CD4-positive, alpha-beta memory T cell (primary cell): ENCODE results near the gene ZNF516. TPM values are rescaled to one million over a fixed set of nuclear protein-coding genes. Genes with fewer than 3 reads are reported as not detected.

Experiments used
- CTCF ChIA-PET: fragments of 350-600 bp; sonication (Branson Sonifier 250); formaldehyde crosslinking; loops from one replicate; lab custom pipeline; 2021; ENCODE audit warnings: inconsistent platforms; ENCODE audit not compliant: partially characterized antibody; lab: Charles Lee
- POLR2A ChIA-PET: fragments of 350-600 bp; sonication (Branson Sonifier 250); formaldehyde crosslinking; loops from one replicate; lab custom pipeline; 2021; ENCODE audit not compliant: partially characterized antibody; lab: Charles Lee
- DNase-seq, 5 donors: peaks; one replicate each; pipeline versions ENCODE4 v3.0.0 to v3.0.0-alpha.2; 2020 to 2022; ENCODE audit warnings: mixed read lengths in 1 of 5
- H3K27ac ChIP-seq: one replicate; pipeline ENCODE4 v1.7.0; 2013; ENCODE audit warnings: low read depth, low read length
- H3K27me3 ChIP-seq: 2 replicates; pipeline ENCODE4 v1.7.0; 2013; ENCODE audit warnings: mild to moderate bottlenecking, low read length, moderate library complexity; ENCODE audit not compliant: insufficient read depth
- H3K36me3 ChIP-seq: 2 replicates; pipeline ENCODE4 v1.7.0; 2013; ENCODE audit warnings: mild to moderate bottlenecking, low read length, moderate library complexity; ENCODE audit not compliant: insufficient read depth
- H3K4me1 ChIP-seq: 2 replicates; pipeline ENCODE4 v1.7.0; 2013; ENCODE audit warnings: mild to moderate bottlenecking, low read length, moderate library complexity; ENCODE audit not compliant: insufficient read depth
- H3K4me3 ChIP-seq, 2 donors: one replicate each; pipeline ENCODE4 v1.7.0; 2013; ENCODE audit warnings: low read length in 2 of 2, mild to moderate bottlenecking in 1 of 2
- H3K9me3 ChIP-seq, 2 donors: one replicate each; pipeline ENCODE4 v1.7.0; 2013; ENCODE audit warnings: low read length in 2 of 2, control low read depth in 1 of 2; ENCODE audit not compliant: control insufficient read depth in 1 of 2
- H3K27ac Mint-ChIP-seq, 7 donors: one replicate each; pipeline ENCODE4 v1.8.0; 2020 to 2021; ENCODE audit warnings: mixed read lengths in 7 of 7, mild to moderate bottlenecking in 6 of 7, inconsistent platforms in 3 of 7, moderate library complexity in 3 of 7
- H3K27me3 Mint-ChIP-seq, 2 donors: one replicate each; pipeline ENCODE4 v1.8.0; 2020 to 2021; ENCODE audit warnings: mixed read lengths in 2 of 2
- H3K36me3 Mint-ChIP-seq, 2 donors: one replicate each; pipeline ENCODE4 v1.8.0; 2020 to 2021; ENCODE audit warnings: mixed read lengths in 2 of 2, inconsistent platforms in 1 of 2, mild to moderate bottlenecking in 1 of 2
- H3K4me1 Mint-ChIP-seq, 4 donors: one replicate each; pipeline ENCODE4 v1.8.0; 2020 to 2021; ENCODE audit warnings: mixed read lengths in 4 of 4, mild to moderate bottlenecking in 1 of 4
- H3K4me3 Mint-ChIP-seq, 8 donors: one replicate each; pipeline ENCODE4 v1.8.0; 2020 to 2021; ENCODE audit warnings: mixed read lengths in 8 of 8, mild to moderate bottlenecking in 7 of 8, moderate library complexity in 6 of 8, inconsistent platforms in 3 of 8
- H3K9me3 Mint-ChIP-seq, 8 donors: one replicate each; pipeline ENCODE4 v1.8.0; 2020 to 2021; ENCODE audit warnings: mixed read lengths in 8 of 8, mild to moderate bottlenecking in 5 of 8, inconsistent platforms in 3 of 8, moderate library complexity in 1 of 8
- intact Hi-C: fragments of 100-400 bp; cut with micrococcal nuclease; formaldehyde crosslinking; loops from one replicate; pipeline ENCODE4 v1.15.1; 2023
- polyA plus RNA-seq, 2 donors: library from polyadenylated mRNA; unstranded; fragments of 300-500 nt; fragmentation: Illumina TruSeq; gene quantifications; one replicate each; pipeline ENCODE4 v1.2.3, GENCODE V29; 2021
- total RNA-seq, 2 experiments: library from RNA; stranded (reverse); gene quantifications; one replicate each; pipeline ENCODE4 v1.2.3, GENCODE V29; 2021

ZNF516 gene
- total and polyA plus RNA-seq, 4 experiments from 2014 or later = 0.25 to 9.9 (median 4.9) TPM

DNA sequence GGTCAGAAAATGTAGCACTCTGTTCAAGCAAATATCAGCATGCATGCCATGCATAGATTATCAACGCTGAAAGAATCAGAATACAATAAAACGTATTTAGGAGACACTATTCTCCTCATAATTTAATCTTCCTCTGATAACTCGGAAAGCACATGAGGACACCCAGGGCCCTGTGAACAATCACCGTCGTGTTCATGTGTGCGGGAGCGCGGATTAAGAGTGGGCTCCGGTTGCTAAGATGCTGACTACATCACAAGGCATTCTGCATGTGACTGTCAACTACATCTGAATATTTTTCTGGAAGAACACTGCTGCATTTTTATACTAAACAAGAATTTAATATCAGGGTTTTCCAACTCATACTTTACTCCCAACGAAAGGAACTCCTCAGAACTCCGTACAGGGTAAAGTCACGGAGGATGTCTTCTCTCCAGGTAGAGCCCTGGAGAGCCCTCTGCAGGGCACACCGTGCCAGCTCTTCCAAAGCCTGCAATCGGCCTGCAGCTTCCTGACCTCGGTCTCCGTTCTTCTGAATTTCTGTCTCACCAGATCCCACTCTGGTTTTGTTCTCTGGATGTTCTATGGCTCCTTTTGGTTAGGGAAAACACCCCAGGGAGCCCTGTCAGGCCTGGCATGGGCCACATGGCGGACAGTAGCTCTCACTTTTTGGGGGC is 59.6 kb downstream of the ZNF516 start:
- H3K36me3 Mint-ChIP-seq = peaks cover 0 to under 1% of the 10 kb centered on the region in 2 donors
- intact Hi-C loops = no loop called here
- POLR2A ChIA-PET = no interaction called here

DNA sequence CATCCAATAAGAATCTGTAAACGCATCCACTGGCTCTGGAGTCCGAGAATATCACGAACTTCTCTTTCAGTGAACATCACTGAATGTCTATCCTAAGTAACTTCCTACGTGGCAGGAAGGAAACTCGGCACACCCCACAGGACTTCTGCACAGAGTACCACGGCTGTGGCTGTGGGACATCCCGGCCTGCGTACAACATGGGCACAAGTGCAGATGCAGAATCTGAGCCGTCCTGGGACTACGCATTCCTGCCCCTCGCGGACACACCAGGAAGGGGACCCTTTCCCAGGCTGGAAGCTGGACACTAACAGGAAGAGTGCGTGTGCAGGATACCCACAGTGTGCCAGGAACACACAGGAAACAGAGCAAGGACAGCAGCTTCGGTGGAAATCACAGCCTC is 60.6 kb downstream of the ZNF516 start:
- intact Hi-C loops = no loop called here
- Mint-ChIP-seq H3K9me3 (no peaks in the 10 kb centered on the region), H3K27me3 (peaks cover 0 to 7% of the 10 kb centered on the region in 2 donors), H3K4me1 (peaks cover 0 to 12% (median 0%) of the 10 kb centered on the region in 4 donors), H3K36me3 (no peaks in the 10 kb centered on the region), H3K4me3 (no peak overlapping the region), H3K27ac (no peak overlapping the region)
- H3K4me3 ChIP-seq = no peak overlapping the region
- ChIA-PET POLR2A (no interaction called here), CTCF (no interaction called here)
- H3K4me1 ChIP-seq = no peaks in the 10 kb centered on the region
- H3K9me3 ChIP-seq = no peaks in the 10 kb centered on the region
- no peaks in the 10 kb centered on the region for H3K27me3 ChIP-seq
- no peak for DNase-seq
- H3K27ac ChIP-seq = no peak overlapping the region
- no peaks in the 10 kb centered on the region for H3K36me3 ChIP-seq

More for the DNA sequence above, 59.6 kb downstream of the ZNF516 start:
- no peak for DNase-seq
- Mint-ChIP-seq H3K4me3 (no peak overlapping the region), H3K27me3 (peaks cover 0 to 7% of the 10 kb centered on the region in 2 donors), H3K4me1 (peaks cover 0 to 12% (median 0%) of the 10 kb centered on the region in 4 donors), H3K27ac (no peak overlapping the region), H3K9me3 (no peaks in the 10 kb centered on the region)
- CTCF ChIA-PET = interaction anchor here (1.7 kb wide), 1 partner anchor 274 kb away, joined by 4 read pairs; no protein-coding TSS in a partner anchor
- no peaks in the 10 kb centered on the region for H3K4me1 ChIP-seq
- no peaks in the 10 kb centered on the region for H3K27me3 ChIP-seq
- no peaks in the 10 kb centered on the region for H3K36me3 ChIP-seq
- no peak overlapping the region for H3K4me3 ChIP-seq
- no peaks in the 10 kb centered on the region for H3K9me3 ChIP-seq
- no peak overlapping the region for H3K27ac ChIP-seq

DNA sequence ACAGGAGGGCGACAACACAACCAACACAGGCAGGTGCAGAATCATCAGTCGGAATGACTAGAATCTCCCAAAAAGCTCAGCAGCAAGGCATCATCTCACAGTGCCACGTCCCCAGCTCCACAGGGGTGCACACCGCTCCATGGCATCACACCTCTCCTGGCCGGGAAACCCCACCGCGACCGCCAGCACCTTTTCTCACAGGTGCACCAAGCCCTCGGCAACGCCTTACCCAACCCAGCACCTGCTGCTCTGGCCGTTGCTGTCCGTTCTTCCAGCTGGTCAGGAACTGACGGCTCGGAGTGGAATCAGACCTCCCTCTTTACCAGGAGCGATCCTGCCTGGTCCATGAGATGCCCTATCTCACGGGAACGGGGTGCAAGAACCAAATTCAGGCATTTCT is 61.3 kb downstream of the ZNF516 start:
- no peaks in the 10 kb centered on the region for H3K4me1 ChIP-seq
- H3K27me3 ChIP-seq = no peaks in the 10 kb centered on the region
- intact Hi-C loops = no loop called here
- no peak overlapping the region for H3K27ac Mint-ChIP-seq
- H3K9me3 Mint-ChIP-seq = no peaks in the 10 kb centered on the region
- H3K4me3 Mint-ChIP-seq = no peak overlapping the region
- no peaks in the 10 kb centered on the region for H3K9me3 ChIP-seq
- peaks cover 0 to 7% of the 10 kb centered on the region in 2 donors for H3K27me3 Mint-ChIP-seq
- DNase-seq = no peak
- ChIA-PET CTCF (no interaction called here), POLR2A (no interaction called here)
- no peak overlapping the region for H3K27ac ChIP-seq
- H3K36me3 Mint-ChIP-seq = no peaks in the 10 kb centered on the region
- H3K4me1 Mint-ChIP-seq = peaks cover 0 to 12% (median 0%) of the 10 kb centered on the region in 4 donors
- H3K36me3 ChIP-seq = no peaks in the 10 kb centered on the region
- H3K4me3 ChIP-seq = no peak overlapping the region

DNA sequence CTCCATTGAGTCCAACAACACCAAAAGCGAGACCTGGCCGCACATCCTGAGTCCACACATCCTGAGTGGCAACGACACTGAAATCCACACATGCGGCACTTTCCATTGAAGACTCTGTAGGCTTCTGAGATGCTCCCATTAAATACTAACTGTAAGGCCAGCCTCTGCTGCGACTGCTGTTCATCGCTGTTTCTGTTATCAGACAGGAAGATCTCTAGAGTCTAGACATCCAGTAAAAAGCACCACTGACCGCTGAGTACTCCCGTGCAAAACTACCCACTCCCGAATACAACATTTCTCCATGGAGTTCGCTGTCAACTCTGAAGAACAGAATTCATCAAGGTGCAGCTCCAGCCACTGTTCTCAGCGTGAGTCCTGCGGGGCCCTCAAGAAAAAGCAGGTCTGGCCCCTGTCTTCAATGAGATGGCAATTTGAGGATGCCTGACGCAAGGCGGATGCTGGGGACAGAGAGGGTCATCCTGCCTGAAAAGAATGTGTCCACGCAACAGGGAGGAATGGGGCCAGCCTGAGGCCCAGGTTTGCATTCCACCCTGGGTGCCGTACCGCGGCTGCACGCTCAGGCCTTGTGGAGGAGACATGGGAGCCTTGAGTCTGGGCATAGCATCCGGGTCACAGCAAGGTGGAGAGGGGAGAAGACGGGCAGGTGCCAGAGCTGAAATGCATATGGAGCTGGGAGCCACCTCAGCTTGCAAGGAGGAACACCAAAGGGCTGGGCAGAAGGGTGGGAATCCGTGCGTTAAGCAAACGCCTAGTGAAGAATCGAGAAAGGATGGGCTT is 61.9 kb downstream of the ZNF516 start:
- peak overlapping the region in 2 of 7 donors; percentile 37 to 44 for H3K27ac Mint-ChIP-seq
- H3K27ac ChIP-seq = no peak overlapping the region
- no peaks in the 10 kb centered on the region for H3K4me1 ChIP-seq
- no peaks in the 10 kb centered on the region for H3K27me3 ChIP-seq
- no peaks in the 10 kb centered on the region for H3K9me3 ChIP-seq
- no peaks in the 10 kb centered on the region for H3K36me3 ChIP-seq
- peaks cover 0 to 7% of the 10 kb centered on the region in 2 donors for H3K27me3 Mint-ChIP-seq
- DNase-seq = no peak
- H3K36me3 Mint-ChIP-seq = no peaks in the 10 kb centered on the region
- POLR2A ChIA-PET = no interaction called here
- no peaks in the 10 kb centered on the region for H3K9me3 Mint-ChIP-seq
- H3K4me1 Mint-ChIP-seq = peaks cover 0 to 16% (median 0%) of the 10 kb centered on the region in 4 donors
- CTCF ChIA-PET = no interaction called here
- H3K4me3 Mint-ChIP-seq = no peak overlapping the region
- intact Hi-C loops = no loop called here
- H3K4me3 ChIP-seq = no peak overlapping the region

DNA sequence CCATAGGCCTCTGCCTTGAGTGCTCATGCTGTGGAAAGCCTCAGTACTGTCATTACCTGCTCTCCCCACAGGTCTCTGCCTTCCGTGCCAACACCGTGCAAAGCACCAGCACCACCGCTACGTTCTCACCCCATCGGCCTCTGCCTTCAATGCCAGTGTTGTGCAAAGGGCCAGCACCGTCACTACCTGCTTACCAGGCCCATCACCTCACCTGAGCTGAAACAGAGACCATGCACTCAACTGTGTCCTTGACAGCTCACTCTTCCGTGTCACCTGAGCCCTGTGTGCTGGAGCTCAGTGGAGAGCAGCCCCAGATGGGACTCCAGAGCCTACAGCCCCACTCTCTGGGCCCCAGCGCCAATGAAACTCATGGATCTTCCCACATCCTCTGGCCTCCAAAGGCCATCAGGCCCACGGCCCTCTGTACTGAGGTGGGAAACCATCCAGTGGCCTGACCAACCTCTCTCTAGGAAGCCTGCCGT is 62.7 kb downstream of the ZNF516 start:
- Mint-ChIP-seq H3K4me3 (no peak overlapping the region), H3K4me1 (peaks cover 0 to 16% (median 0%) of the 10 kb centered on the region in 4 donors)

DNA sequence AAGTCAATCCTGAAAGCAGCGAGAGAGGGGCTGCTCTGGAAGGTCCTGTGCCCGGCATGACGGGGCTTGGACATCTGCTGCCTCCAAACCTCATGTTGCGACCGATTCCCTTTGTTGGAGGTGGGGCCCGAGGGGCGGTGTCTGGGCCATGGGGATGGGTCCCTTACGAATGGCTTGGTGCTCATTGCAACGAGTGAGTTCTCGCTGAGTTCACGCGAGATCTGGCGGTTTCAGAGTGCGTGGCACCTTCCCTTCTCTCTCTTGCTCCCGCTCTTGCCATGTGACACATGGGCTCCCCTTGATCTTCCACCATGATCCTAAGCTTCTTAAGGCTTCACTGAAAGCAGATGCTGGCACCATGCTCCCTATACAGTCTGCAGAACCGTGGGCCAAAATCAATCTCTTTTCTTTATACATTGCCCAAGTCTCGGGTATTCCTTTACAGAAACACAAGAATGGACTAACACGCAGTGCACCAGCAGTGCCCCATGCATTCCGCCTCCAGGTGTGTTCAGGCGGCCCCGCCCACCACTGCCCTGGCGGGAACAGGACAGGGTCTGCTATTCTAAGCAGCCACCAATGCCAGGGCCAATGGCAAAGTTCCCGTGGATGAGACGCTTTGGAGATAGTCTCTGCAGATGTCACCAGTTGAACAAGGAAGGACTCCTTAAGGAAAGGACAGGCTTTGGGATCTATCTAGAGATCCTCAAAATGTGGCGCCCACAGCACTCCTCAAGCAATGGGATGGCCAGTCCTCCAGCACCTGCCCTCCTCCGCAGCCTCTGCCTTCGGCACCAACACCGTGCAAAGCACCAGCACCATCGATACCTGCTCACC is 63.4 kb downstream of the ZNF516 start:
- H3K4me1 Mint-ChIP-seq = peaks cover 0 to 16% (median 0%) of the 10 kb centered on the region in 4 donors
- no peak overlapping the region for H3K27ac Mint-ChIP-seq
- CTCF ChIA-PET = no interaction called here
- H3K36me3 Mint-ChIP-seq = no peaks in the 10 kb centered on the region
- intact Hi-C loops = no loop called here
- H3K27me3 ChIP-seq = no peaks in the 10 kb centered on the region
- no peaks in the 10 kb centered on the region for H3K4me1 ChIP-seq
- no peaks in the 10 kb centered on the region for H3K9me3 Mint-ChIP-seq
- H3K4me3 Mint-ChIP-seq = peak overlapping the region in 1 of 8 donors; percentile 62
- DNase-seq = no peak
- H3K27ac ChIP-seq = no peak overlapping the region
- H3K9me3 ChIP-seq = no peaks in the 10 kb centered on the region
- H3K27me3 Mint-ChIP-seq = peaks cover 0 to 5% of the 10 kb centered on the region in 2 donors
- H3K36me3 ChIP-seq = no peaks in the 10 kb centered on the region
- POLR2A ChIA-PET = no interaction called here
- no peak overlapping the region for H3K4me3 ChIP-seq

More for the DNA sequence above, 62.7 kb downstream of the ZNF516 start:
- H3K36me3 ChIP-seq = no peaks in the 10 kb centered on the region
- no peak overlapping the region for H3K27ac ChIP-seq
- no peak overlapping the region for H3K27ac Mint-ChIP-seq
- H3K4me3 ChIP-seq = no peak overlapping the region
- CTCF ChIA-PET = no interaction called here
- no peaks in the 10 kb centered on the region for H3K9me3 ChIP-seq
- no peaks in the 10 kb centered on the region for H3K36me3 Mint-ChIP-seq
- no peaks in the 10 kb centered on the region for H3K27me3 ChIP-seq
- intact Hi-C loops = no loop called here
- POLR2A ChIA-PET = no interaction called here
- H3K9me3 Mint-ChIP-seq = no peaks in the 10 kb centered on the region
- no peak for DNase-seq
- no peaks in the 10 kb centered on the region for H3K4me1 ChIP-seq
- peaks cover 0 to 5% of the 10 kb centered on the region in 2 donors for H3K27me3 Mint-ChIP-seq

DNA sequence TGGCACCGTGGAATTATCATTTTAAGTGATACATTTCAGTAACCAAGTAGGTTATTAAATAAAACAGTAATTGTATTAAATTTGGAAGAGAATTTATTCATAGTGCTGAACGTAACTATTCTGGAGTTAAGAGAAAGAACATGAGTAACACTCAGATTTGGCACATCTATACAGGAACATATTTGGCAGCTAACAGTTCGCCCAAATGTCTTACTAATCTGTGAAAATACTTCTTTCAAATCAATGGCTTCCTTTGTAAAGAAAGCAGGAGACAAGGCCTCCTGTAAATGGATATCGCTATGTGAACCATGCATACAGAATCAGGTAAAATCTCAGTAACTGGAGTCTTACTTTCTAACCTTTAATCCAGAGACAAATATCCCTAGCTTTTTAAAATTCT is 64.4 kb downstream of the ZNF516 start:
- H3K4me1 Mint-ChIP-seq = peaks cover 0 to 22% (median 3%) of the 10 kb centered on the region in 4 donors

More for the DNA sequence above, 64.4 kb downstream of the ZNF516 start:
- intact Hi-C loops = no loop called here
- Mint-ChIP-seq H3K9me3 (no peaks in the 10 kb centered on the region), H3K27ac (no peak overlapping the region), H3K27me3 (peaks cover 0 to 5% of the 10 kb centered on the region in 2 donors), H3K36me3 (no peaks in the 10 kb centered on the region), H3K4me3 (no peak overlapping the region)
- Histone ChIP-seq H3K4me3 (no peak overlapping the region), H3K27ac (no peak overlapping the region), H3K27me3 (no peaks in the 10 kb centered on the region), H3K9me3 (no peaks in the 10 kb centered on the region), H3K36me3 (no peaks in the 10 kb centered on the region), H3K4me1 (no peaks in the 10 kb centered on the region)
- no peak for DNase-seq
- ChIA-PET POLR2A (no interaction called here), CTCF (no interaction called here)
